Prostate gland (tissue), 2 donors: ENCODE measurements around the gene GUCD1. TPM values are rescaled to one million over a fixed set of nuclear protein-coding genes. Genes with fewer than 3 reads are reported as not detected.

Source experiments
- DNase-seq: peaks from one replicate; pipeline ENCODE4 v3.0.0-alpha.2; 2019; ENCODE audit warnings: low spot score
- H3K27ac ChIP-seq, 2 donors: fragments of 200-600 bp; sonication (generic); 2 replicates each; pipeline ENCODE4 v1.5.1; 2017 to 2019
- H3K27me3 ChIP-seq: fragments of 200-600 bp; sonication (generic); replicated peaks from 2 replicates; pipeline ENCODE4 v1.5.1; 2019; ENCODE audit not compliant: insufficient read depth
- H3K36me3 ChIP-seq, 2 donors: fragments of 200-600 bp; sonication (generic); 1 replicate in 1 of 2; 2 replicates in 1 of 2; pipeline versions ENCODE4 v1.5.1 to v1.8.1; 2017 to 2019
- H3K4me1 ChIP-seq: fragments of 200-600 bp; sonication (generic); replicated peaks from 2 replicates; pipeline ENCODE4 v1.5.1; 2019
- H3K4me3 ChIP-seq, 2 donors: fragments of 200-600 bp; sonication (generic); 2 replicates each; pipeline ENCODE4 v1.5.1; 2017 to 2019
- H3K9me3 ChIP-seq: fragments of 200-600 bp; sonication (generic); 2 replicates; pipeline ENCODE4 v1.5.1; 2017
- CTCF ChIP-seq, 4 experiments: fragments of 200-600 bp in 2 of 4; fragments of 450-650 bp in 2 of 4; sonication (generic) in 2 of 4; IDR thresholded peaks; 1 replicate in 3 of 4; 2 replicates in 1 of 4; pipeline ENCODE4 v1.5.1; 2016 to 2019; ENCODE audit warnings: antibody characterized with exemption in 4 of 4, mild to moderate bottlenecking in 2 of 4, moderate library complexity in 2 of 4
- POLR2A ChIP-seq: fragments of 450-650 bp; IDR thresholded peaks from one replicate; pipeline ENCODE4 v1.6.1; 2016; ENCODE audit warnings: antibody characterized with exemption, mild to moderate bottlenecking
- POLR2AphosphoS5 ChIP-seq: sonication (generic); formaldehyde crosslinking; IDR thresholded peaks from one replicate; pipeline ENCODE4 v1.6.1; 2017; ENCODE audit warnings: antibody characterized with exemption
- WGBS: methylation state at CpG from one replicate; pipeline ENCODE4 v1.1.5; 2018; 5-methylcytosine and 5-hydroxymethylcytosine counted together
- intact Hi-C: fragments of 100-400 bp; cut with DNase I; formaldehyde crosslinking; loops from one replicate; pipeline ENCODE4 v1.14.2; 2022
- total RNA-seq, 2 donors: library from RNA; depleted of rRNA; stranded (reverse); fragments of >200 nt; gene quantifications; one replicate each; pipeline ENCODE4 v1.1.0, GENCODE V29; 2016

GUCD1 gene
- total RNA-seq, 2 donors from 2014 or later: 143 to 147 TPM

DNA sequence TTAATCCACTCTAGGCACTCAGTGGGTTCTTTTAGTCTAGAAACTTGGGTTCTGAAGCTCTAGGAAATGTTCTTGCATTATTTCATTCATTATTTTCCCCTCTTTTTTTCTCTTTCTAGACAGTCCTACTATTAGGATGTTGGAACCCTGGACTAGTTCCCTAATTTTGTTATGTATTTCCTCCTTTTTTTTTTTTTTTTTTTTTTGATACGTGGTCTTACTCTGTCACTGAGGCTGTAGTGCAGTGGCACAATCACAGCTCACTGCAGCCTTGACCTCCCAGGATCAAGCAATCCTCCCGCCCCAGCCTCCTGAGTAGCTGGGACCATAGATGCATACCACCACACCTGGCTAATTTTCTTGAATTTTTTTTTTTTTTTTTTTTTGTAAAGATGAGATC lies 50.4 kb downstream of the GUCD1 start:
- intact Hi-C loops: loop anchor here (5.0 kb wide), 2 partner anchors 82 to 177 kb away; no protein-coding TSS in a partner anchor
- no peak for DNase-seq
- H3K27me3 ChIP-seq: no peaks in the 10 kb centered on the region
- 83% methylated on average over 2 of the region's 2 CpGs for WGBS
- H3K9me3 ChIP-seq: no peaks in the 10 kb centered on the region
- H3K4me3 ChIP-seq: no peak overlapping the region
- H3K27ac ChIP-seq: no peak overlapping the region
- H3K4me1 ChIP-seq: no peaks in the 10 kb centered on the region
- no peaks in the 10 kb centered on the region for H3K36me3 ChIP-seq
- no peak for TF ChIP-seq POLR2A
- TF ChIP-seq CTCF (IDR thresholded peaks at IDR 0.05): no peak
- TF ChIP-seq POLR2AphosphoS5: no peak

DNA sequence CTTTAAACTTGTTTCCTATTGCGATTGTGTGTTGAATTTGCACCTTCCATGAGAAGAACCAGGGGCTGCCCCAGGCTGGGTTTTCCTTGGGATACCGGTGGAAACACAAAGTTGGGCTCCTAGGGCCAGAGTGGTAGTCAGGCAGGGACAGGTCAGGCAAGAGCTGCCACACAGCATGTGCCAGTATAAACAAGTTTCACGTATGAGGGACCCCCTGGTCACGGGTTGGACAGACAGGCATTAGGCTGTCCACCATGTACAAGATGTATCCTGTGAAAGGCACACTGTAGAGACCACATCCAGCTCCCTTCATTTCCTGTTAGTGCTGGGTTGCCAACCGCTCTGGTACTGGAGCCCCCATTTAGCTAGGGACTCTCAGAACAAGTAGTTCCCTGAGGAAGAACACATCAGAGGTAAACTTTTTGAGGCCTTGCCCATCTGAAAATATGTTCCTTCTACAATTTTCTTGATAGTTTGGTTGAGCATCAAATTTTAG lies 51.0 kb downstream of the GUCD1 start:
- Histone ChIP-seq H3K27ac (no peak overlapping the region), H3K27me3 (no peaks in the 10 kb centered on the region), H3K9me3 (no peaks in the 10 kb centered on the region), H3K4me1 (no peaks in the 10 kb centered on the region), H3K4me3 (no peak overlapping the region), H3K36me3 (no peaks in the 10 kb centered on the region)
- no peak for DNase-seq
- TF ChIP-seq POLR2AphosphoS5 (no peak), POLR2A (no peak), CTCF (IDR thresholded peaks at IDR 0.05) (no peak)
- 90% methylated on average over 5 of the region's 5 CpGs for WGBS
- intact Hi-C loops: loop anchor here (5.0 kb wide), 2 partner anchors 82 to 177 kb away; no protein-coding TSS in a partner anchor

DNA sequence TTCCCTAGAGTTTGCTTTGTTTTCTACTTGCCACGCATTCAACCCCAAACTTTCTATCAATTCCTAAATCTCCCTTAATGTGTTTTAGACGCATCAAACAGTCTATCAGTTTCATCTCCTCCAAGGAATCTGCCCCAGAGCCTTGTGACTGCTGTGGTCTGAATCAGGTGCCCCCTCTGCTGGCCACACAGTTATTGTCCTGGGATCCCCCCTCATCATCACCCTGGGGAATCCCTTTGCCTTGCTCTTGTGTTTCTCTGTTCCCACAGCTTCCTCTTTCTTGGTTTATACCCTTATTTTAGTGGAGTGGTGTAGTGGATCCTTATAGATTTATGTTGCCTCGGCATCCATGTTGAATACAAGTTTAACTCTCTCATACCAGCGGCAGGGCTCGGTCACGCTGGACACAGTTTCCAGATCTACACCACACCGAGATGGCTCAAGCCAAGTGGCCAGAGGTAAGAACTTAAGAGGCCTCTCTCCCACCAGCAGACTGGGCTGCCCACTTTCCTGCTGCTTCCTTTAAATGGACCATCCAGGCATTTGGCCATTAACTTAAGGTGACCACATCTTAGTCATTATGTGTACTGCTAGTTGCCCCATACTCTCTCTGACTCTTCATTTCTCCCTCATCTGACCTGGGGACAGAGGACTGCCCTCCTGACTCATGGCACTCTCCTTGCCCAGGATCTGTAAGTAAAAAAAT lies 51.6 kb downstream of the GUCD1 start:
- WGBS: 79% methylated on average over 7 of the region's 7 CpGs
- intact Hi-C loops: loop anchor here (5.0 kb wide), 2 partner anchors 81 to 176 kb away; no protein-coding TSS in a partner anchor
- H3K9me3 ChIP-seq: no peaks in the 10 kb centered on the region
- no peaks in the 10 kb centered on the region for H3K27me3 ChIP-seq
- H3K36me3 ChIP-seq: no peaks in the 10 kb centered on the region
- no peak overlapping the region for H3K27ac ChIP-seq
- DNase-seq: peak; percentile 33
- TF ChIP-seq POLR2A: no peak
- TF ChIP-seq CTCF (IDR thresholded peaks at IDR 0.05): peak in 3 of 4 experiments; percentile 52 to 63 (median 61)
- H3K4me1 ChIP-seq: no peaks in the 10 kb centered on the region
- no peak overlapping the region for H3K4me3 ChIP-seq

DNA sequence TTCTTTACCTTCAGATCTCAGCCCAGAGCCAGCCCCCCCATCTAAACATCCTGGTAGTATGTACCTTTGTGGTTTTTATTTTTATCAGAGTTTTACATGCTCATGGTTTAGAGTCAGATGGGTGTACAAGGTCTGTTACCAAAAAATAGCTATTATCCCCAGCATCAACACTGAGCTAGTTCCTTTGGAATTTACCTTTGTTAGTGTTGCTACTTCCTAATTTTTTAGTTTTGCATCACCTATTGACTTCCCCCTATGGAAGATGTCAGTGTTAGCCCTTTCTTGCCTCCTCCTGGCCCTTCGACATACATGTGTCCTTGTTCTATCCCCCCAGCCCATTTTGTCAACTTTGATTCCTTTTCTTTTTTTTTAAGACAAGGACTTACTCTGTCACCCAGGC lies 52.4 kb downstream of the GUCD1 start:
- intact Hi-C loops: loop anchor here (5.0 kb wide), 2 partner anchors 80 to 175 kb away; no protein-coding TSS in a partner anchor
- WGBS: 89% methylated on average over 1 of the region's 1 CpG
- TF ChIP-seq CTCF (IDR thresholded peaks at IDR 0.05) (no peak), POLR2A (no peak), POLR2AphosphoS5 (no peak)

DNA sequence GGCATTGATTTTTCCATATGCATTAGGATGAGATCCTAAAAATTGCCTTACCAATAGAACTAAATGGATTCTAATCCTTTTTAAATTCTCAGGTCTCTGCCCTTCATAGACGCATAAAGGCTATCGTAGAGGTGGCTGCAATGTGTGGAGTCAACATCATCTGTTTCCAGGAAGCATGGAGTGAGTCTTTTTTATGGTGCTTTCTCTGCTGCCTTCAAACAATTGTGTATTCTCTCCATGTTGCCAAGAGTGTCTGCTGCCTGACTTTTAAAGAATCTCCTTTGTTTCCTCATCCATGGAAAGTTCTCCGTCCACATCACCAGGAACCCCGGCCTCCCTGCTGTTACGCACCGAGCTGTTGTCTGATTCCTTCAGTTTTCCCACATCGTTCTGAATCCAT lies 52.9 kb downstream of the GUCD1 start:
- H3K27me3 ChIP-seq: no peaks in the 10 kb centered on the region
- no peak for DNase-seq
- no peaks in the 10 kb centered on the region for H3K9me3 ChIP-seq
- intact Hi-C loops: loop anchor here (5.0 kb wide), 2 partner anchors 80 to 175 kb away; no protein-coding TSS in a partner anchor
- 78% methylated on average over 7 of the region's 7 CpGs for WGBS
- H3K4me1 ChIP-seq: no peaks in the 10 kb centered on the region
- H3K36me3 ChIP-seq: no peaks in the 10 kb centered on the region
- TF ChIP-seq CTCF (IDR thresholded peaks at IDR 0.05) (no peak), POLR2A (no peak), POLR2AphosphoS5 (no peak)
- H3K4me3 ChIP-seq: no peak overlapping the region
- no peak overlapping the region for H3K27ac ChIP-seq

More for the DNA sequence above, 52.4 kb downstream of the GUCD1 start:
- H3K9me3 ChIP-seq: no peaks in the 10 kb centered on the region
- no peak overlapping the region for H3K27ac ChIP-seq
- no peaks in the 10 kb centered on the region for H3K4me1 ChIP-seq
- no peaks in the 10 kb centered on the region for H3K27me3 ChIP-seq
- no peaks in the 10 kb centered on the region for H3K36me3 ChIP-seq
- DNase-seq: no peak
- no peak overlapping the region for H3K4me3 ChIP-seq
